HG03442 (cell line): ENCODE results near the gene CLCN1.

Experiments
- ATAC-seq: cut with Tn5 transposase; IDR thresholded peaks from one replicate; pipeline ENCODE4 v1.9.1; 2021; ENCODE audit warnings: mild to moderate bottlenecking, moderate library complexity; ENCODE audit not compliant: unreplicated experiment

The CLCN1 gene

GRCh38 chr7:143362131-143363015, 46.5 kb downstream of the CLCN1 start, which contains the start of gene FAM131B:
Gene FAM131B, minus strand, starts transcription at chr7:143362713. Its CDS starts 110 bp downstream, at chr7:143362603.
- ATAC-seq, result peak; percentile 36

- no peak for ATAC-seq
Observed at GRCh38 chr7:143363016-143363937, 47.4 kb downstream of the CLCN1 start.

- no peak for ATAC-seq
Observed at GRCh38 chr7:143367972-143368371, 52.1 kb downstream of the CLCN1 start.

GRCh38 chr7:143368387-143368786, 52.5 kb downstream of the CLCN1 start:
- no peak for ATAC-seq

- no peak for ATAC-seq
Observed at GRCh38 chr7:143369678-143370651, 54.1 kb downstream of the CLCN1 start.

- ATAC-seq, result no peak
Observed at GRCh38 chr7:143372070-143372469, 56.2 kb downstream of the CLCN1 start.

- ATAC-seq, result no peak
Observed at GRCh38 chr7:143373255-143373794, 57.4 kb downstream of the CLCN1 start.

GRCh38 chr7:143374561-143374960, 58.6 kb downstream of the CLCN1 start:
- no peak for ATAC-seq

GRCh38 chr7:143375298-143376034, 59.6 kb downstream of the CLCN1 start:
- ATAC-seq, result no peak

GRCh38 chr7:143376396-143376795, 60.5 kb downstream of the CLCN1 start:
- ATAC-seq, result no peak

GRCh38 chr7:143379611-143380259, 63.8 kb downstream of the CLCN1 start:
- ATAC-seq, result peak; percentile 3

- ATAC-seq, result peak; percentile 49
Observed at GRCh38 chr7:143380260-143380645, 64.3 kb downstream of the CLCN1 start.

GRCh38 chr7:143380646-143381426, 64.9 kb downstream of the CLCN1 start, which contains the start of gene ZYX:
Gene ZYX, plus strand, starts transcription at chr7:143381345. Its CDS starts 227 bp downstream, at chr7:143381572.
- ATAC-seq, result peak; percentile 74

GRCh38 chr7:143381427-143382125, 65.7 kb downstream of the CLCN1 start:
- ATAC-seq, result peak; percentile 16

- ATAC-seq, result no peak
Observed at GRCh38 chr7:143382126-143382790, 66.3 kb downstream of the CLCN1 start.

GRCh38 chr7:143382791-143383641, 67.1 kb downstream of the CLCN1 start:
- no peak for ATAC-seq
